K562 (cell line): ENCODE measurements around the gene SIRT2. TPM values are rescaled to one million over a fixed set of nuclear protein-coding genes. Genes with fewer than 3 reads are reported as not detected.

Experiments
- ATAC-seq: fragments of 200-7000 bp; cut with Tn5 transposase; 3 replicates; pipeline ENCODE4 v1.9.1; 2020; ENCODE audit warnings: moderate library complexity
- BruUV-seq: library from RNA; stranded (reverse); fragments of 400-500 nt; replicated peaks from 2 replicates; lab custom pipeline; 2021; lab: Mats Ljungman, UMichigan
- CTCF ChIA-PET: fragments of 300-600 bp; formaldehyde crosslinking; extraction: SDS; loops from one replicate; lab custom pipeline; 2021; ENCODE audit warnings: low intra/inter-chr PET ratio; lab: Yijun Ruan, JAX
- POLR2A ChIA-PET: fragments of 300-600, 350-650 bp; sonication (Branson Sonifier 250); formaldehyde crosslinking; extraction: SDS; loops from one replicate; lab custom pipeline; 2021; ENCODE audit warnings: antibody characterized with exemption, inconsistent platforms; lab: Yijun Ruan, JAX
- DNase-seq, 4 experiments: peaks; one replicate each; pipeline versions ENCODE4 v3.0.0 to v3.0.0-alpha.2; 2011 to 2018; ENCODE audit warnings: low spot score in 3 of 4, mixed read lengths in 3 of 4; ENCODE audit errors: extremely low read depth in 1 of 4
- FAIRE-seq: peaks from 2 replicates; lab custom pipeline; 2011; peaks lifted over from hg19 to GRCh38; lab: Jason Lieb, UNC
- H2AFZ ChIP-seq: 2 replicates; pipeline ENCODE4 v1.6.0; 2011; ENCODE audit warnings: low read depth, low read length, control low read depth, inconsistent platforms
- H3K27ac ChIP-seq: fragments of 200-600 bp; 3 replicates; pipeline ENCODE4 v1.8.0; 2011; ENCODE audit warnings: low read depth, mild to moderate bottlenecking, control low read depth, inconsistent platforms, low read length, moderate library complexity, mixed read lengths; ENCODE audit errors: extremely low read depth
- H3K27me3 ChIP-seq, 2 experiments: fragments of 300-600 bp in 1 of 2; 2 replicates in 1 of 2; 3 replicates in 1 of 2; pipeline versions ENCODE4 v1.6.0 to v1.8.0; 2011; ENCODE audit warnings: inconsistent platforms in 2 of 2, low read length in 2 of 2, mild to moderate bottlenecking in 1 of 2, mixed read lengths in 1 of 2, moderate library complexity in 1 of 2; ENCODE audit not compliant: control insufficient read depth in 2 of 2, insufficient read depth in 2 of 2
- H3K36me3 ChIP-seq: fragments of 300-600 bp; 3 replicates; pipeline ENCODE4 v1.8.0; 2011; ENCODE audit warnings: mild to moderate bottlenecking, low read length, inconsistent platforms; ENCODE audit not compliant: control insufficient read depth, insufficient read depth
- H3K4me1 ChIP-seq, 2 experiments: fragments of 200-600 bp in 1 of 2; replicated peaks in 1 of 2; 2 replicates in 1 of 2; 3 replicates in 1 of 2; pipeline versions ENCODE4 v1.5.1 to v1.8.0; 2011; ENCODE audit warnings: inconsistent platforms in 2 of 2, low read length in 2 of 2, mild to moderate bottlenecking in 1 of 2, mixed read lengths in 1 of 2, moderate library complexity in 1 of 2; ENCODE audit not compliant: control insufficient read depth in 2 of 2, insufficient read depth in 2 of 2
- H3K4me2 ChIP-seq: 2 replicates; pipeline ENCODE4 v1.6.1; 2011; ENCODE audit warnings: low read length, control low read depth, inconsistent platforms, mixed read lengths; ENCODE audit not compliant: insufficient read depth
- H3K4me3 ChIP-seq: fragments of 200-600 bp; sonication (generic), shearing (Covaris generic); 2 replicates; pipeline ENCODE4 v1.5.1; 2016; ENCODE audit warnings: control low read depth, inconsistent platforms
- H3K79me2 ChIP-seq: fragments of 200-600 bp; 3 replicates; pipeline ENCODE4 v1.8.0; 2011; ENCODE audit warnings: low read length, inconsistent platforms; ENCODE audit not compliant: control insufficient read depth, insufficient read depth
- H3K9ac ChIP-seq, 2 experiments: 2 replicates each; pipeline versions ENCODE4 v1.6.0 to v1.6.1; 2011; ENCODE audit warnings: low read depth in 2 of 2, low read length in 2 of 2, control low read depth in 1 of 2, inconsistent platforms in 1 of 2, mild to moderate bottlenecking in 1 of 2, mixed read lengths in 1 of 2; ENCODE audit not compliant: insufficient read depth in 1 of 2
- H3K9me1 ChIP-seq: one replicate; pipeline ENCODE4 v1.6.0; 2011; ENCODE audit warnings: inconsistent platforms, mild to moderate bottlenecking, low read length, moderate library complexity; ENCODE audit not compliant: control insufficient read depth, insufficient read depth
- H3K9me3 ChIP-seq: replicated peaks from 2 replicates; pipeline ENCODE4 v1.5.1; 2011; ENCODE audit warnings: low read depth, low read length, inconsistent platforms; ENCODE audit not compliant: control insufficient read depth, insufficient read depth
- H4K20me1 ChIP-seq: replicated peaks from 2 replicates; pipeline ENCODE4 v1.6.1; 2011; ENCODE audit warnings: low read length, inconsistent platforms, mixed read lengths; ENCODE audit not compliant: control insufficient read depth, insufficient read depth
- CCNT2 ChIP-seq: IDR thresholded peaks from 2 replicates; pipeline ENCODE4 v1.6.1; 2011; ENCODE audit warnings: borderline replicate concordance, low read depth, mild to moderate bottlenecking, moderate library complexity, mixed read lengths, low read length; ENCODE audit not compliant: insufficient read length; ENCODE audit errors: extremely low read depth
- ELF2 ChIP-seq: fragments of 250-450 bp; sonication (Bioruptor Pico); IDR thresholded peaks from 2 replicates; pipeline ENCODE4 v1.5.0; 2021; ENCODE audit warnings: mild to moderate bottlenecking
- IRF2 ChIP-seq: sonication (generic); formaldehyde crosslinking; IDR thresholded peaks from 2 replicates; pipeline ENCODE4 v1.8.1; 2022; ENCODE audit warnings: mild to moderate bottlenecking, missing genetic modification reagents
- JUNB ChIP-seq: fragments of 450-650 bp; formaldehyde crosslinking; conservative IDR thresholded peaks from 2 replicates; pipeline ENCODE4 v1.4.0; 2020; ENCODE audit warnings: mild to moderate bottlenecking
- KAT7 ChIP-seq: sonication (generic); formaldehyde crosslinking; IDR thresholded peaks from 2 replicates; pipeline ENCODE4 v1.8.0; 2022; ENCODE audit warnings: missing genetic modification reagents, mild to moderate bottlenecking, borderline replicate concordance
- KDM2B ChIP-seq: fragments of 250-450 bp; sonication (Bioruptor Pico); IDR thresholded peaks from 2 replicates; pipeline ENCODE4 v1.8.0; 2021; ENCODE audit warnings: mild to moderate bottlenecking, moderate library complexity
- MAFG ChIP-seq: fragments of 450-650 bp; conservative IDR thresholded peaks from 2 replicates; pipeline ENCODE4 v1.6.1; 2016; ENCODE audit warnings: missing genetic modification characterization, missing compliant biosample characterization
- MCM7 ChIP-seq, 2 experiments: fragments of 450-650 bp; IDR thresholded peaks; 2 replicates each; pipeline ENCODE4 v1.6.1; 2016 to 2018
- POLR2G ChIP-seq: fragments of 200-400 bp; formaldehyde crosslinking; IDR thresholded peaks from 2 replicates; pipeline ENCODE4 v1.6.1; 2017; ENCODE audit warnings: low read depth, mild to moderate bottlenecking, antibody characterized with exemption, low read length, moderate library complexity
- RAD51 ChIP-seq: fragments of 450-650 bp; IDR thresholded peaks from 2 replicates; pipeline ENCODE4 v1.7.1; 2016; ENCODE audit warnings: low read depth, mild to moderate bottlenecking, borderline replicate concordance
- RBFOX2 ChIP-seq: fragments of 200-400 bp; formaldehyde crosslinking; IDR thresholded peaks from 2 replicates; pipeline ENCODE4 v1.6.1; 2017; ENCODE audit warnings: low read depth, mild to moderate bottlenecking, low read length, moderate library complexity
- ZC3H8 ChIP-seq: fragments of 450-650 bp; IDR thresholded peaks from 2 replicates; pipeline ENCODE4 v1.6.1; 2017
- ZNF79 ChIP-seq: fragments of 250-450 bp; sonication (Bioruptor Pico); IDR thresholded peaks from 2 replicates; pipeline ENCODE4 v1.4.0; 2020; ENCODE audit warnings: low read depth, mild to moderate bottlenecking, moderate library complexity
- WGBS: fragments of 100-300 bp; shearing (Covaris generic); methylation state at CpG from one replicate; pipeline ENCODE4 v1.1.6; 2016; ENCODE audit warnings: low coverage, mixed read lengths; ENCODE audit not compliant: insufficient coverage; ENCODE audit errors: missing lambda C conversion rate; 5-methylcytosine and 5-hydroxymethylcytosine counted together
- in situ Hi-C: fragments of 300-500 bp; cut with MboI; formaldehyde crosslinking; loops from 4 replicates; pipeline ENCODE4 v1.15.0; 2018; ENCODE audit warnings: inconsistent platforms, mixed read lengths
- intact Hi-C: fragments of 100-400 bp; cut with micrococcal nuclease; formaldehyde crosslinking; loops from 2 replicates; pipeline ENCODE4 v1.14.2; 2022
- polyA plus RNA-seq, 8 experiments: library from polyadenylated mRNA; depleted of rRNA in 4 of 8; stranded (reverse) in 5 of 8; unstranded in 3 of 8; fragments of >200 nt; fragmentation: Nextera tagmentation in 2 of 8; fragmentation: Illumina TruSeq in 1 of 8; extraction: Ambion mirVana in 2 of 8; extraction: Trizol in 1 of 8; gene quantifications; 2 replicates each; pipeline versions ENCODE4 v1.2.1 to v1.2.3, GENCODE V29; 2011 to 2014; ENCODE audit warnings: inconsistent platforms in 1 of 8, missing spikeins in 1 of 8
- total RNA-seq, 7 experiments: library from RNA; depleted of rRNA in 6 of 7; stranded (reverse); fragments of >200 nt in 6 of 7; fragmentation: Illumina TruSeq in 2 of 7; extraction: Trizol in 2 of 7; gene quantifications; 2 replicates each; pipeline versions ENCODE4 v1.2.1 to v1.2.3, GENCODE V29; 2011 to 2021; ENCODE audit warnings: low replicate concordance in 1 of 7
- TF ChIP-seq, protein P1 (sequence below): sonication (generic); formaldehyde crosslinking; IDR thresholded peaks from 2 replicates; pipeline ENCODE4 v1.8.1; 2023; ENCODE audit warnings: mild to moderate bottlenecking, missing genetic modification reagents, moderate library complexity
- TF ChIP-seq, protein P2 (sequence below): sonication (generic); formaldehyde crosslinking; IDR thresholded peaks from 2 replicates; pipeline ENCODE4 v1.8.0; 2022; ENCODE audit warnings: missing genetic modification reagents, mild to moderate bottlenecking, moderate library complexity, borderline replicate concordance

SIRT2 gene
- total and polyA plus RNA-seq, 9 of the 15 experiments (the other 6 are each of a cell fraction or from before 2014, with no cell fraction given) = 2.3 to 35.2 (median 22.9) TPM

DNA sequence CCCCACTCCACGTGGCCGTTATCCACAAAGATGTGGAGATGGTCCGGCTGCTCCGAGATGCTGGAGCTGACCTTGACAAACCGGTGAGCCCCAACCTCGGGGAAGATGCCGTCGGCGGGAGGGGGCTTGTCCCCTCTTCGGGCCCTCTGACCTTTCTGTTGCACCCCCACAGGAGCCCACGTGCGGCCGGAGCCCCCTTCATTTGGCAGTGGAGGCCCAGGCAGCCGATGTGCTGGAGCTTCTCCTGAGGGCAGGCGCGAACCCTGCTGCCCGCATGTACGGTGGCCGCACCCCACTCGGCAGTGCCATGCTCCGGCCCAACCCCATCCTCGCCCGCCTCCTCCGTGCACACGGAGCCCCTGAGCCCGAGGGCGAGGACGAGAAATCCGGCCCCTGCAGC is 7.8 kb upstream of the SIRT2 start:
- CTCF ChIA-PET = no interaction called here
- 92% methylated on average over 14 of the region's 29 CpGs for WGBS
- H3K4me1 ChIP-seq = peaks cover 0 to 32% of the 10 kb centered on the region in 2 experiments; a peak in 3 of 5 replicates
- ATAC-seq (no peak), DNase-seq (no peak)
- H3K9ac ChIP-seq = no peak overlapping the region
- no peak overlapping the region for H3K27ac ChIP-seq
- H4K20me1 ChIP-seq = no peaks in the 10 kb centered on the region
- H3K36me3 ChIP-seq = peaks cover 31% of the 10 kb centered on the region; the same call in 1 of the 3 replicates
- no peaks in the 10 kb centered on the region for H3K9me1 ChIP-seq
- no peak overlapping the region for H2AFZ ChIP-seq
- in situ Hi-C loops (no loop called here), intact Hi-C loops (no loop called here)
- H3K4me3 ChIP-seq = no peak overlapping the region
- POLR2A ChIA-PET = interaction anchor here (0.9 kb wide), 1 partner anchor 23 kb away, joined by 3 read pairs; no protein-coding TSS in a partner anchor
- no TSS peak for BruUV-seq
- no peak overlapping the region for H3K4me2 ChIP-seq
- no peaks in the 10 kb centered on the region for H3K27me3 ChIP-seq
- H3K79me2 ChIP-seq = no peaks in the 10 kb centered on the region
- no peak for TF ChIP-seq ELF2 (CRISPR knock-in tag)
- TF ChIP-seq RBFOX2 = peak; percentile 53
- TF ChIP-seq POLR2G = 0 out of 2 replicates have a peak, but pooled peaks have one; percentile 40
- TF ChIP-seq RAD51 = no peak
- no peak for TF ChIP-seq CCNT2
- TF ChIP-seq, all 486 proteins: peak for 2
- no peak for FAIRE-seq
- H3K9me3 ChIP-seq = no peaks in the 10 kb centered on the region

DNA sequence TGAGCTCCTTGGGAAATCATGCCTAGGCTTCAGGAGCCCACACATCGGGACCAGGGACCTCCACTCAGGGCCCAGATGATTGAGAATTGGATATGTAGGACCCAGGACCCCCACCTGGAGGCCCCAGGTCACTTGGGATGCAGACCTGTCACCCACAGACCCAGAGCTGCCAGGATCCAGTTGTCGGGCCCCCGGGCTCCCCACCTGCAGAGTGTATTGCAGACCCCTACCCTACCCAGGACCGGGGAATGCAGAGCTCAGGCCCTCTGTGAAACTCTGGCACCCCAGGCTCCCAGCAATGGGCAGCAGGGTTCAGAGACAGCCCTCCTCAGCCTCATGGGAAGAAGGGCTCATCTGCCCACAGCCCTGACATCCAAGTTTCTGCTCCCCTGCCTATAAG is 6.2 kb upstream of the SIRT2 start:
- Histone ChIP-seq H3K4me1 (peaks cover 0 to 19% of the 10 kb centered on the region in 2 experiments; a peak in 3 of 5 replicates), H4K20me1 (no peaks in the 10 kb centered on the region), H3K9ac (no peak overlapping the region; a peak in 1 of 4 replicates), H3K4me2 (no peak overlapping the region), H2AFZ (no peak overlapping the region), H3K9me1 (no peaks in the 10 kb centered on the region), H3K27ac (no peak overlapping the region), H3K36me3 (peaks cover 31% of the 10 kb centered on the region; the same call in 1 of the 3 replicates), H3K4me3 (no peak overlapping the region), H3K27me3 (no peaks in the 10 kb centered on the region), H3K9me3 (no peaks in the 10 kb centered on the region), H3K79me2 (peaks cover 12% of the 10 kb centered on the region)
- POLR2A ChIA-PET = interaction anchor here (0.8 kb wide), 1 partner anchor 10 kb away, joined by 3 read pairs; no protein-coding TSS in a partner anchor
- WGBS = 85% methylated on average over 4 of the region's 4 CpGs
- no peak for FAIRE-seq
- CTCF ChIA-PET = no interaction called here
- intact Hi-C loops = no loop called here
- in situ Hi-C loops = no loop called here
- no peak for DNase-seq
- BruUV-seq = no TSS peak
- ATAC-seq = no peak
- no peak for TF ChIP-seq RAD51
- no peak for TF ChIP-seq RBFOX2
- TF ChIP-seq JUNB = no peak
- no peak for TF ChIP-seq IRF2 (CRISPR knock-in tag)
- TF ChIP-seq, protein P1, sequence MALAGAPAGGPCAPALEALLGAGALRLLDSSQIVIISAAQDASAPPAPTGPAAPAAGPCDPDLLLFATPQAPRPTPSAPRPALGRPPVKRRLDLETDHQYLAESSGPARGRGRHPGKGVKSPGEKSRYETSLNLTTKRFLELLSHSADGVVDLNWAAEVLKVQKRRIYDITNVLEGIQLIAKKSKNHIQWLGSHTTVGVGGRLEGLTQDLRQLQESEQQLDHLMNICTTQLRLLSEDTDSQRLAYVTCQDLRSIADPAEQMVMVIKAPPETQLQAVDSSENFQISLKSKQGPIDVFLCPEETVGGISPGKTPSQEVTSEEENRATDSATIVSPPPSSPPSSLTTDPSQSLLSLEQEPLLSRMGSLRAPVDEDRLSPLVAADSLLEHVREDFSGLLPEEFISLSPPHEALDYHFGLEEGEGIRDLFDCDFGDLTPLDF = no peak
- TF ChIP-seq MCM7 (IDR thresholded peaks at IDR 0.05) = no peak
- no peak for TF ChIP-seq ZNF79 (CRISPR knock-in tag)
- TF ChIP-seq KDM2B (CRISPR knock-in tag) = no peak
- no peak for TF ChIP-seq MAFG (tag)
- no peak for TF ChIP-seq KAT7 (CRISPR knock-in tag)
- TF ChIP-seq ZC3H8 = no peak
- TF ChIP-seq, protein P2, sequence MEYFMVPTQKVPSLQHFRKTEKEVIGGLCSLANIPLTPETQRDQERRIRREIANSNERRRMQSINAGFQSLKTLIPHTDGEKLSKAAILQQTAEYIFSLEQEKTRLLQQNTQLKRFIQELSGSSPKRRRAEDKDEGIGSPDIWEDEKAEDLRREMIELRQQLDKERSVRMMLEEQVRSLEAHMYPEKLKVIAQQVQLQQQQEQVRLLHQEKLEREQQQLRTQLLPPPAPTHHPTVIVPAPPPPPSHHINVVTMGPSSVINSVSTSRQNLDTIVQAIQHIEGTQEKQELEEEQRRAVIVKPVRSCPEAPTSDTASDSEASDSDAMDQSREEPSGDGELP (CRISPR knock-in tag) = no peak
